K562 (cell line): ENCODE data around the gene SOAT1. TPM values are rescaled to one million over a fixed set of nuclear protein-coding genes. Genes with fewer than 3 reads are reported as not detected.

Experiments
- ATF7 ChIP-seq: fragments of 450-650 bp; IDR thresholded peaks from 2 replicates; pipeline ENCODE4 v1.7.1; 2014; ENCODE audit warnings: mild to moderate bottlenecking, moderate library complexity
- EGR1 ChIP-seq: fragments of 450-650 bp; conservative IDR thresholded peaks from 2 replicates; pipeline ENCODE4 v1.6.1; 2017; ENCODE audit warnings: mild to moderate bottlenecking
- EHMT2 ChIP-seq: fragments of 450-650 bp; IDR thresholded peaks from 2 replicates; pipeline ENCODE4 v1.6.1; 2018; ENCODE audit warnings: antibody characterized with exemption
- EP300 ChIP-seq: IDR thresholded peaks from 2 replicates; pipeline ENCODE4 v1.6.1; 2012; ENCODE audit warnings: low read length, improper control_type of control experiment
- FOS ChIP-seq: IDR thresholded peaks from 3 replicates; pipeline ENCODE4 v1.6.1; 2011; ENCODE audit not compliant: insufficient read length; ENCODE audit errors: extremely low read depth
- KAT8 ChIP-seq: fragments of 450-650 bp; IDR thresholded peaks from 2 replicates; pipeline ENCODE4 v1.6.1; 2016; ENCODE audit warnings: low read depth, mild to moderate bottlenecking
- MTA2 ChIP-seq: fragments of 450-650 bp; IDR thresholded peaks from 2 replicates; pipeline ENCODE4 v1.6.1; 2016; ENCODE audit warnings: low read depth
- NFXL1 ChIP-seq: fragments of 450-650 bp; formaldehyde crosslinking; IDR thresholded peaks from 2 replicates; pipeline ENCODE4 v1.4.0; 2021; ENCODE audit warnings: mild to moderate bottlenecking
- PHF21A ChIP-seq: fragments of 450-650 bp; IDR thresholded peaks from 2 replicates; pipeline ENCODE4 v1.6.1; 2017; ENCODE audit warnings: low read depth, borderline replicate concordance
- POLR2A ChIP-seq: fragments of 450-650 bp; conservative IDR thresholded peaks from 2 replicates; pipeline ENCODE4 v1.6.1; 2016
- THRAP3 ChIP-seq: fragments of 450-650 bp; IDR thresholded peaks from 2 replicates; pipeline ENCODE4 v1.6.1; 2016; ENCODE audit warnings: mild to moderate bottlenecking, inconsistent platforms, borderline replicate concordance
- ZBTB40 ChIP-seq, 2 experiments: fragments of 450-650 bp in 1 of 2; sonication (generic) in 1 of 2; formaldehyde crosslinking in 1 of 2; IDR thresholded peaks; 2 replicates each; pipeline versions ENCODE4 v1.7.1 to v1.9.0; 2016 to 2022; ENCODE audit warnings: inconsistent platforms in 1 of 2, mild to moderate bottlenecking in 1 of 2, missing genetic modification reagents in 1 of 2
- ZNF12 ChIP-seq: sonication (generic); formaldehyde crosslinking; IDR thresholded peaks from 2 replicates; pipeline ENCODE4 v1.4.0; 2020; ENCODE audit warnings: mild to moderate bottlenecking, missing genetic modification reagents
- ZNF175 ChIP-seq: fragments of 200-800 bp; sonication (Bioruptor generic); IDR thresholded peaks from 2 replicates; pipeline ENCODE4 v1.6.1; 2016; ENCODE audit warnings: low read depth, mild to moderate bottlenecking, missing genetic modification characterization, missing compliant biosample characterization
- ZNF707 ChIP-seq: fragments of 250-450 bp; sonication (Bioruptor Pico); conservative IDR thresholded peaks from 2 replicates; pipeline ENCODE4 v1.8.0; 2022; ENCODE audit warnings: inconsistent platforms, mild to moderate bottlenecking, moderate library complexity
- polyA plus RNA-seq, 8 experiments: library from polyadenylated mRNA; depleted of rRNA in 4 of 8; stranded (reverse) in 5 of 8; unstranded in 3 of 8; fragments of >200 nt; fragmentation: Nextera tagmentation in 2 of 8; fragmentation: Illumina TruSeq in 1 of 8; extraction: Ambion mirVana in 2 of 8; extraction: Trizol in 1 of 8; gene quantifications; 2 replicates each; pipeline versions ENCODE4 v1.2.1 to v1.2.3, GENCODE V29; 2011 to 2014; ENCODE audit warnings: inconsistent platforms in 1 of 8, missing spikeins in 1 of 8
- total RNA-seq, 7 experiments: library from RNA; depleted of rRNA in 6 of 7; stranded (reverse); fragments of >200 nt in 6 of 7; fragmentation: Illumina TruSeq in 2 of 7; extraction: Trizol in 2 of 7; gene quantifications; 2 replicates each; pipeline versions ENCODE4 v1.2.1 to v1.2.3, GENCODE V29; 2011 to 2021; ENCODE audit warnings: low replicate concordance in 1 of 7
- TF ChIP-seq, protein P1 (sequence below): fragments of 250-450 bp; sonication (Bioruptor Pico); IDR thresholded peaks from 2 replicates; pipeline ENCODE4 v1.8.0; 2022; ENCODE audit warnings: moderate library complexity, mild to moderate bottlenecking, inconsistent platforms
- TF ChIP-seq, protein P2 (sequence below): sonication (generic); formaldehyde crosslinking; IDR thresholded peaks from 2 replicates; pipeline ENCODE4 v1.8.1; 2023; ENCODE audit warnings: mild to moderate bottlenecking, missing genetic modification reagents, moderate library complexity

Gene SOAT1
- total and polyA plus RNA-seq, 9 of the 15 experiments (the other 6 are each of a cell fraction or from before 2014, with no cell fraction given): 5.5 to 29.1 (median 17.3) TPM

DNA sequence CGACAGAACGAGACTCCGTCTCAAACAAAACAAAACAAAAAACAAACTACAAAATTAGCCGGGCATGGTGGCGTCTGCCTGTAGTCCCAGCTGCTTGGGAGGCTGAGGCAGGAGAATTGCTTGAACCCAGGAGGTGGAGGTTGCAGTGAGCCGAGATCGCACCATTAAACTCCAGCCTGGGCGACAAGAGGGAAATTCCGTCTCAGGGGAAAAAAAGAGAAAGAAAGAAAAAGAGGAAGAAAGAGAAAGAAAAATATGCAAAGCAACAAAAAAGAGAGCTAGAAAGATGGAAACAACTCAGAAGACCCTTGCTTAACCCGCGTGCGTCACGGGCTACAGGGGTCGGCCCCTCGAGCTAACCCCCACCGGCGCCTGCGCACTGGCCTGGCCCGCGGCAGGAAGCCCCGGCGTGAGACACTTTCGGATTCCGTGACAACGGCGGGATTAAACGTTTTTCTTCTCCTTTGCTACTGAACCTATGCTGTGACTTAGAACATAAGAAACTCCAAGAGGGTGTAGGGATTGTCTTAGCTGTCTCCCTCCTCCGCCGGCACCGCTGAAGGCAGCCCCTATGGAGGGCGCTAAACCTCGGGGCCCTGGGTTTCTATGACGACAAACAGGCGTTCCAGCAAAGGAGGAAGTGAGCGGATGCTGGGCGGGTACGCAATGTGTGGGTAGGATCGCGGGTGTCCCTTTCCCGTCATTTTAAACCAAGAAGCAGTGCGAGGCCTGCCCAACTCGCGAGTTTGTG, 71.9 kb downstream of the SOAT1 start, which contains the start of gene AXDND1 (continued):
- TF ChIP-seq EGR1: peak; percentile 77
- peak; percentile 84 for TF ChIP-seq ATF7
- TF ChIP-seq EP300: 0 out of 2 replicates have a peak, but pooled peaks have one; percentile 24
- no peak for TF ChIP-seq ZNF707 (CRISPR knock-in tag)
- peak; percentile 76 for TF ChIP-seq POLR2A
- no peak for TF ChIP-seq FOS
- TF ChIP-seq, protein P1, sequence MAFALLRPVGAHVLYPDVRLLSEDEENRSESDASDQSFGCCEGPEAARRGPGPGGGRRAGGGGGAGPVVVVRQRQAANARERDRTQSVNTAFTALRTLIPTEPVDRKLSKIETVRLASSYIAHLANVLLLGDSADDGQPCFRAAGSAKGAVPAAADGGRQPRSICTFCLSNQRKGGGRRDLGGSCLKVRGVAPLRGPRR: no peak
- TF ChIP-seq PHF21A: peak; percentile 22; the same call in 1 of the 2 replicates
- TF ChIP-seq EHMT2: peak; percentile 75
- TF ChIP-seq ZBTB40 (IDR thresholded peaks at IDR 0.05): peak; percentile 64
- TF ChIP-seq ZBTB40 (CRISPR knock-in tag; IDR thresholded peaks at IDR 0.05): no peak
- TF ChIP-seq THRAP3: peak; percentile 99
- TF ChIP-seq ZNF12 (CRISPR knock-in tag): 0 out of 2 replicates have a peak, but pooled peaks have one; percentile 12
- TF ChIP-seq, protein P2, sequence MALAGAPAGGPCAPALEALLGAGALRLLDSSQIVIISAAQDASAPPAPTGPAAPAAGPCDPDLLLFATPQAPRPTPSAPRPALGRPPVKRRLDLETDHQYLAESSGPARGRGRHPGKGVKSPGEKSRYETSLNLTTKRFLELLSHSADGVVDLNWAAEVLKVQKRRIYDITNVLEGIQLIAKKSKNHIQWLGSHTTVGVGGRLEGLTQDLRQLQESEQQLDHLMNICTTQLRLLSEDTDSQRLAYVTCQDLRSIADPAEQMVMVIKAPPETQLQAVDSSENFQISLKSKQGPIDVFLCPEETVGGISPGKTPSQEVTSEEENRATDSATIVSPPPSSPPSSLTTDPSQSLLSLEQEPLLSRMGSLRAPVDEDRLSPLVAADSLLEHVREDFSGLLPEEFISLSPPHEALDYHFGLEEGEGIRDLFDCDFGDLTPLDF (CRISPR knock-in tag): no peak; the same call in 1 of the 2 replicates
- 0 out of 2 replicates have a peak, but pooled peaks have one; percentile 53 for TF ChIP-seq ZNF175
- peak; percentile 60; the same call in 1 of the 2 replicates for TF ChIP-seq MTA2
- TF ChIP-seq NFXL1 (CRISPR knock-in tag): no peak
- no peak for TF ChIP-seq KAT8
